Measurements from ENCODE around the gene SLC41A3.
"Not testable (repeated sequence)": the region's sequence is repeated elsewhere in the genome, so short reads cannot be mapped to it uniquely, and the experiment has no call there.

GRCh38 chr3:125963834-125964233 is 120.1 kb downstream of the SLC41A3 start:
- not testable (repeated sequence) for TF ChIP-seq CTCF, POLR2A (IDR thresholded peaks at IDR 0.05)
